HG02763 (cell line): ENCODE data around the gene TTC39C.

Experiments
- ATAC-seq: cut with Tn5 transposase; IDR thresholded peaks from one replicate; pipeline ENCODE4 v1.9.1; 2021; ENCODE audit warnings: mild to moderate bottlenecking, moderate library complexity; ENCODE audit not compliant: unreplicated experiment

The TTC39C gene

DNA sequence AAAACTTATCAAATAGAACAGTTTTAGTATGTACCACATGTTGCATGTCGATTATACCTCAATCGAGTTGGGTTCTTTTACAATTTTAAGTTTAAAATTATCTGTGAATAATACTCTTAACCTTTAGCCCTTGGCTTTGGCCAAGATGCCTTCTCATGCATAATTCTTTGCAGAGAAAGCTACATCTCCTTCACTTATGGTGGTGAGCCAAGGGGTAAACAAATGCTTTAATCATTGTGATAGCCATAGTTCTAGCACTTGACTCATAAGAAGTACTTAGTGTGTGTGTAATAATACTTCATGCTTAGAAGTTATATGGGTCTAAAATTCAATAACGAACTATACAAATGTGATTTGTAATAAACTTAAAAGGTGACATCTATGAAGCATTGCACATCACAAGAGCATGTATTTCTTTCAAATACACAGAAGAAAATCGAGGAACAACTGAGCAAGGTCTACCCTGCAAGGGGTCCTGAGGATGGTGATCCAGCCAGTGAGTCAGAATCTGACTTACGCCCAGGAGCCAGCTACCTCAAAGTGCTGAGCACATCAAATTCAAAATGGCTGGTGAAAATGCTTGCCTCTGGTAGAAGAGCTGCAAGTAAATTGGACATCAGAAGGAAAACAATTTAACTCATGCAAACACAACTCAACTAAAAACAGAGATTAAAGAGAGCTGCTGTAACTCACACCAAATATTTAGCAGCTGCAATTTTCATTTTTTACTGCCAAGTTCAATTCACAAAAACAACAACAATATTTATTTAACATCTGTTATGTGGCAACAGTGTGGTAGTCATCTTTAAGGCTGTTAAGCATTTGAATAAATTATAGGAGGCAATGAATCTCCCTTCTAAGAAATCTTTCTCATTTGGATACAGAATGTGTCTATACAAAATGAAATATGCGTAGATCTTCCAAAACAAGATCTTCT is 23.8 kb upstream of the TTC39C start:
- ATAC-seq: no peak

DNA sequence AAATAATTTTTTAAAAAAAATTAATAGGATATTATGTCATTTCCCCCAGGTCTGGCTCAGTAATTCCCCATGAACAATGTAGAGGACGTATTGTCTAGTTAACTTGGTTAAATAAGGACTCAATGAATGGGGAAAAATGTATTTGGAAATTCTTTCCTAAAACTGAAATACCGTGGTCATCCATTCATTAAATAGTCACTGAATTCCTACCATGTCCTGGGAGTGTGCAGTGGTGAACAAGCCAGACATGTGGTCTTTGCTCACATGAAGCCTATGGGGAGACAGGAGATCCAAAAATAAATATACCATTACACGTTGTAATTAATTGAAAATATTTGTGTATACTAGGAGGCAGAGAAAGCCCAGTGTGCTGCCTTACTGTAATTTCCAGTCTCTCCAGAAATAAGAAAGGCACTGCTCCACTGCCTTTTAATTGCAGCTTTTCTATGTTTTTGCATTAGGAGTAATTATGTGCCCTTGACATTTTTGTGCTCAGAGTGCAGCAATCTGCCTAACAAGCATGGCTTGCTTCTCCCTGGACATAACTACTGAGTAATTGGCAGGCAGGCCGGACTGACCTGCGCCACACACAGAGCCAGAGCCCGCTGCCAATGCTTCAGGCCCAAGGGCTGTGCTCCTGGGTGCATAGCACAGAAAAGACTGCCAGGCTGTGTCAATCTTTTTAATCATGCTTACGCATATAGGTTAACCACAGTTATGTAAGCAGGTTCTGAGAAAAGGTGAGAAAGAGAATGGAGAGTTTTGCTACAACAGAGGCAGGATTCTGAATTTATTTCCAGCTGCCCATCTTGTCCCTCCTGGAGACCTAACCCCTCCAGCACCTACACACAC is 22.2 kb upstream of the TTC39C start:
- ATAC-seq: no peak

DNA sequence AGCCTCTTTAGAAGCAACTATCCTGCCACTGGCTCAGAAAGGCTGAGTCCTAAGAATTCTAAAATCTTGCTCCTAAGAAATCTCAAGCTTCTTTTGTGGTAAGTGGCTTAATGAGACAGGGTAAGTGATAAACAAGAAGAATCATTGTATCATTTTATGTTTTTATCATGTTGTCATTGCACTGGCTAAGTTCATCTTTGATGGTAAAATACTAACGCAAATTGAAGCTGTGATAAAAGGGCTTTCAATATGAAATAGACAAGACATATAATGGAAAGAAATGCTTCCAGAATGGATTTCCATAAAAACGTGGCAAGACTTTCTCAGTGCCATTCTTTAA is 21.6 kb upstream of the TTC39C start:
- no peak for ATAC-seq

DNA sequence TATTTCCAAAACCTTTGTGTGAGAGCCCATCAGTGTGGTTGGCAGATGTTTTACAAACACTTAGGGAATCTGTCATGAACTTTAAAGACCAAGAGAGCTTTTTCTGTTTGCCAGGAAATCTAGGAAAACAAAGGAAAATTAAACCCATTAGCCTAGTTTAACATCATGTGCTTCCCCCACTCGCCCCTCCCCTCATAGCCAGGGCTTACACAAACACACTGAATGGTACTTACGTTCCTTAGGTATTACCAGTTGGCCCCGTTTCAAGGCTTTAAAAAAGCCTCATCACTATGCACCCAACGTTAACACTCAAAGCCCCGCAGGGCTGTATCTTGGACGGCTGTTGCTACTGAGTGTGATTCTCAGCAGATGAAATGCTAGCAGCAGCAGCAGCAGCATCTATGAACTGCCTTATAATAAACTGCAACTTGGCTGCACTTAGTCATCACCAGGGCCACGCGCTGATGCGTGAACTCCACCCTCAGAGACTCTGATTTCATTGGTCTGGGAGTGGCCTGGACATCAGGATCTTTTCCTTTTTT is 20.1 kb upstream of the TTC39C start:
- ATAC-seq: no peak

DNA sequence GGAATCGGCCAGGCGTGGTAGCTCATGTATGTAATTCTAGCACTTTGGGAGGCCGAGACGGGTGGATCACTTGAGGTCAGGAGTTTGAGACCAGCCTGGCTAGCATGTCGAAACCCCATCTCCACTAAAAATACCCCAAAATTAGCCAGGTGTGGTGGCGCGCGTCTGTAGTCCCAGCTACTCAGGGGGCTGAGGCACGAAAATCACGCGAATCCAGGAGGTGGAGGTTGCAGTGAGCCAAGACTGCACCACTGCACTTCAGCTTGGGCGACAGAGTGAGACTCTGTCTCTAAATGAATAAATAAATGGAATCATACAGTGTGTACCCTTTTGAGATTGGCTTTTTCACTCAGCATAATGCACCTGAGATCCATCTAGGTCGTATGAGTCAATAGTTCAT is 19.4 kb upstream of the TTC39C start:
- no peak for ATAC-seq

DNA sequence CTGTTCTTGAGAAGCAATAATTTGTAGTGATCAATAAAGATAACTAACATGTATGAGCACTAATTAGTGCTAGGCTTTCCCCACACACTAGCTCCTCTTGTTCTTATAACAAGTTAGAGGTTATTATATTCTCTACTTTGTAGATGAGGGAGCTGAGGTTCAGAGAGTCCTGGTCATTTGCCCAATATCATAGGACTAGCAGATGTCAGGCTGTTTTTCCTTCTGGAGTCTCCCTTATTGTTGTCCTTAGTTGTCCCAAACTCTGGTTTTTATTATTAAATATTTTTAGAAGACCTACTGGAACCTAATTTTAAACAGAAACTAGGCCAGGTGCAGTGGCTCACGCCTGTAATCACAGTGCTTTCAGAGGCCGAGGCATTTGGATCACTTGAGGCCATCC is 16.5 kb upstream of the TTC39C start:
- ATAC-seq: no peak

DNA sequence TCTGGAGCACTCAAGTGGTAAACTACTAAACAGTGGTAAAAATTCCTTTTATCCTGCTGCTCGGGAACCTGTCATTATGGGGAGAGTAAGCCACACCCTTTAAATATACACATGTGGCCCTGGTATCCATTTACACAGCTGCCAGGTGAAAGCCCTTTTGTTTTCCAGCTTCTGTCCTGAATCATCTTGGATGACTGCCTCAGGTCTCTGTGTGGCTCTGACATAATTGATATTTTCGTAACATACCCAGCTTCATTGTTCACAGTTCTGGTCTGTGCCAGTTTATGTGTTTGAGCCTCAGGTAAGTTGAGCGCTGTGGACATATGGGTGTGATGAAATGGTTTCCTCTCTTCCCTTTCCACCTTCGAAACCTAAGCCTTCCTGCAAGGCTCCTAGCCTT is 15.7 kb upstream of the TTC39C start:
- no peak for ATAC-seq

DNA sequence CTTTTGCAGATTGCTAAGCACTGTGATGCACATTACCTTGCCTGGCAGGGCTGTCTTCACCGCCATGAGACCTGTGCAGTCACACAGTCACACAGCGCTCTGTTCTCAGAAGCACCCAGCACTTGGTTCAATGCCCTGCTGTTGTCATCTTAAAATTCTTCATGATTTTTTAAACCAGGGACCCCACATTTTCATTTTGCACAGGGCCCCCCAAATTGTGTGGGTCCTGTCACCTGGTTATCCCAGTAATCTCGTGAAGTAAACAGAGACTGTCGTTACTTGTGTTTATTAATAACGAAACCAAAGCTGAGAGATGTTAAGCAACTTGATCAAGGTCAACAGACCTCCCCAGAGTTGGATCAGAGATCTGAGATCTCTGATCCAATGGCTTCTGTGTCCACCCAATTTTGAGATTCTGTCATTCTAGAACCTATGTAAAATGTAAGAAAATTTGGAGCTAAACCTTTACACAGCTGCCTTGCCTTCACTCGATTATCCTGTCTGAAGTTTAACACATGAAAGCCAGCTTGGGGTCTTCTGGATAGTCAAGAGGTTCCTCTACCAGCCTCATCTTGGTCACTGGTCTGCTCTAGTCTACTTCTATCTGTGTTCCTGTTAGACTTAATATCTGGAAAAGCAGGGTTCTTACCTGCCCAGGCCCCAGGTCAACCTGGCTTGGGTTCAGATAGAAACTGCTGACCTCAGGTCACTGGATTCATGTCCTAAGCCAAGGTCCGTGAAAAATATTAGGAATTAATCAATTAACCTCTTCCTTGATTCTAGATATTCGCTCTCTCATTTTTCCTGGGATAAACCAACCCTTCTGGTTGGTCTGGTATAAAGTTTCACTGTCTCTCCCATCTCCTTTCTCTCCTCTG is 13.7 kb upstream of the TTC39C start:
- ATAC-seq: no peak

DNA sequence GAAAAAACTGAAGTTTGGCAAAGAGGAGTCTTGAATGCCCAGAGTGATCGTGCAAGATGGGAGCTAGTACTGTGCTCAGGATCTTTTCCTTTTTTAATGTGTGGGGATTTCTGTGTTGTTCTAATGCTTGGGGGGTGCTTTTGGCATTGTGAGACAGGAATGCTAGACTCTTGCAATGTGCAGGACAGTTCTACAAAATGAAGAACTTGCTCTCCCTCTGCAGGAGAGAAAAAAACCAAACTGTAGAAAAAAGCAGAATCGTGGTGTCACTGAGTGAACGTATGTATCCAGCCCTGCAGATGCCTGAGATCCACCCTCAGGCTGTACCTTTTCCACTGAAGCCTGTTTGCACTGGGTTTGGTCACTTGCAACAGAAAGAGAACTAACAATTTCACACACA is 12.1 kb upstream of the TTC39C start:
- no peak for ATAC-seq

DNA sequence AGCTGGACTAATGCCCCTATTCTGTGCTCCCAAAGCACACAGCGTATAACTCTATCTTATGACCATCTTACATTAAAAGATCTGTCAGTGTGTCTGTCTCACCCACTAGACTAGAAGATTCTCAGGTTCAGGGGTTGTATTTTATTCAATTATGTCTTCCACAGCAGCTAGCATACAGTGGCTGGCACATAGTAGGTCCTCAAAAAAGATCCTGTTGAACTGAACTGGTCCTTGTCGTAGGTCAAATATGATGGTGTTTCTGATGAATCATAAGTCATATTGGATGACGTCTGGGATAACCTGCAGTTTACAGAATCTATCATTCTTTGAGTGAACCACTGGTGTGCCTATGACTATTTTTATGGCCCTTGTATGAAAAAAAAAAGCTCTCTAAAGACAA is 11.3 kb upstream of the TTC39C start:
- no peak for ATAC-seq

DNA sequence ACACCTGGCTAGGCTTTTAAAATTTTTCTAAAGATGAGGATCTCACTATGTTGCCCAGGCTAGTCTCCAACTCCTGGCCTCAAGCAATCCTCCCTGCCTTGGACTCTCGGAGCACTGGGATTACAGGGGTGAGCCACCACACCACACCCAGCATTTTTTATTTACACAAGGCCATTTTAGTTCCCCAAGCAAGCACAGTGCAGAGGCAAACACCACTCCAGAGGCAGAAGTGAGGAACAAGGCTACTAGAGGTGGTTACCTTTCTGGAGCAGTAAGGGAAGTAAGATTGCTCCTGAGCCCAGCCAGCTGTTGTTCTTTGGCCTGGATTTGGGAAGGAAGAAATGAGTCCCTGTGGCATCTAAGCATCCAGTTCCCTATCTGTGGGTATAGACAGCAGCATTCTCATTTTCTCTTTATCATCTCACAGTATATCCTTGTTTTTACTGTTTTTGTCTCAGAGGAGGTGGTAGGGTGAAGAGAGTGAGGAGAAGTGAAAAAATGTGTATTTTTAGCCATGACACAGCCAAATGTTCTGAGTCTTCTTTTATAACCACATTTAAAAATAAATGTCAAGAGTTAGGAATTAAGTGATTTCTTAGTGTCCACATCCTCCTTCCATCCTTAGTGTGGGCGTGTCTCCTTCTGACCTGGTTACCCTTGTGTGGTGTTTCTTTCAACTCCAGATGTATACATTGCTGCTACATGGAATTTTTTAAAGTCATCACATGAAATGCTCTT is 10.5 kb upstream of the TTC39C start:
- no peak for ATAC-seq

DNA sequence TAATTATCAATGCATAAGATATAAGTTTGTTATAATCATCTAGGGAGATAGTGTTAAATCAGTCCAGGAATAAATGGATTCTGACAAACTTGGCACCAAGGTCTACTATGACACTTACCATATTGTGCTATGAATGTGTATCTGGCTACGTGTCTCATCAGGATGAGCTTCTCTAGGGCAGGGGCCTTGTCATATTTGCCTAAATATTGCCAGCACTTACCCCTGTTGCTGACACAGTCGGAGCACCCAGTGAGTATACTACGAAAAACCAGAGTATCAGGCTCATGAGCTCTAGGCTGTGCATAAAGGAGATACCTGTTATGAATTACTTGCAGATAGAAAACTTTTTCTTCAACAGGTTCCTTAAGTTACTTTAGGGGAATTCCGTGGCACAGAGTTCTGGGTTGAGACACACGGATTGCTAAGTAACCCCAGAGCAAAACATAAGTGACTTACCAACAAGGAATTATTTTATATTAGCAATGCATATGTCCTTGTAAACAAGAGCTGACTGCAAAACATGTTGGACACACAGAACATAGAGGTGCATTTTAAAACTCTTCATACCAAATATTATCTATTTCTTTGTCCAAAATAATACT is 7.7 kb upstream of the TTC39C start:
- ATAC-seq: no peak

DNA sequence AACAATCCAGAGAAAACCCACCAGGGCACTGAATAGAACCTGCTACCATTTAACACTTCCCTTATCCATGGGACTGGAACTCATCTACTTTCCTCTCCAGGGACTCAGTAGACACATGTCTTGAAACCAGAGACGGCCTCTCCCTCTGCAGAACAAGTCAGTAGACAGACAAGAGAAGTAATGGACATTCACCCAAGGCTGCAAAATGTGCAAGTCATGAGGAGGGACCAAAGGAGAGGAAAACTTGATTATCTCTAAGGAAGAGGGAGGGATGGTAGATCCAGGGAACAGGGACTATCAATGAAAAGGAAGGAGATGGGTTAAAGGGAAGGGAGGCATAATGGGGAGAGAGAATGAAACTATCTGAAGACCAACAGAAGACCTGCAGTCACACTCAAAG is 5.3 kb upstream of the TTC39C start:
- ATAC-seq: no peak

DNA sequence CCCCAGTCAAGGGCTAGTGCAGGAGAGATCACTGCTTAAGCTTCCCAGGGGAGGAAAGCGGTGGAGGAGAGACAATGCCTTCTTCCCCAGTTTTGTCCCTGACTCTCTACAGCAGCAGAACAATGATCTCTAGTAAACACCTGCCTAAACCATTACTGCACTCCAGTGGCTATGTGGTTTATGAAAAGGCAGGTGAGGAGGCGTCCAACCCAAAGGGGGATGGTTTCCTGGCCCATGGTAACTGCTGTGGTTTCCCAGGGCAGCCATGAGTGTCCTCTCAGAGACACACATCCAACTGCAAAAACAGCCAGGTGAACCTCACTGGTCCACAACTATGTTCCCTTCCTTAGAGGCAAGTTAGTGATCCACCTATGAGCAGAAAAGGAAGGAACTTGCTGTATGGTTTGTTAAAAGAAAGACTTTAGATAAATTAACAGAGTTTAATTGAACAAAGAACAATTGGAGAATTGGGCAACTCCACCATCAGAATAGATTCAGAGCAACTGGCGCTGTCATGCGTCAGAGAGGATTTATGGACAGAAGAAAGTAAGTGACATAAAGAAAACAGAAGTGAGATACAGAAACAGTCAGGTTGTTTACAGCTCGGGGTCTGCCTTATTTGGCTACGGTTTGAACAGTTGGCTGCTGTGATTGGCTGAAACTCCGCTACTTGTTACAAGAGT is 4.8 kb upstream of the TTC39C start:
- ATAC-seq: peak; percentile 50

DNA sequence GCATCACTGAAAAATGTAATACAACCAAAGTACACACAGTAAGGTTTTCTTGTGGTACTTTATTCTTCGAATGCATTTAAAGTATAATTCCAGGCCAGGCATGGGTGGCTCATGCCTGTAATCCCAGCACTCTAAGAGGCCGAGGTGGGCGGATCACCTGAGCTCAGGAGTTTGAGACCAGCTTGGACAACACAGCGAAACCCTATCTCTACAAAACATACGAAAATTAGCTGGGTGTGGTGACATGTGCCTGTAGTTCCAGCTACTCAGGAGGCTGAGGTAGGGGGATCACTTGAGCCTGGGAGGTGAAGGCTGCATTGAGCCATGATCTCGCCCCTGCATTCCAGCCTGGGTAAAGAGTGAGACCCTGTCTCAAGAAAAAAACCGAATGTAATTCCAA is 3.9 kb upstream of the TTC39C start:
- no peak for ATAC-seq

DNA sequence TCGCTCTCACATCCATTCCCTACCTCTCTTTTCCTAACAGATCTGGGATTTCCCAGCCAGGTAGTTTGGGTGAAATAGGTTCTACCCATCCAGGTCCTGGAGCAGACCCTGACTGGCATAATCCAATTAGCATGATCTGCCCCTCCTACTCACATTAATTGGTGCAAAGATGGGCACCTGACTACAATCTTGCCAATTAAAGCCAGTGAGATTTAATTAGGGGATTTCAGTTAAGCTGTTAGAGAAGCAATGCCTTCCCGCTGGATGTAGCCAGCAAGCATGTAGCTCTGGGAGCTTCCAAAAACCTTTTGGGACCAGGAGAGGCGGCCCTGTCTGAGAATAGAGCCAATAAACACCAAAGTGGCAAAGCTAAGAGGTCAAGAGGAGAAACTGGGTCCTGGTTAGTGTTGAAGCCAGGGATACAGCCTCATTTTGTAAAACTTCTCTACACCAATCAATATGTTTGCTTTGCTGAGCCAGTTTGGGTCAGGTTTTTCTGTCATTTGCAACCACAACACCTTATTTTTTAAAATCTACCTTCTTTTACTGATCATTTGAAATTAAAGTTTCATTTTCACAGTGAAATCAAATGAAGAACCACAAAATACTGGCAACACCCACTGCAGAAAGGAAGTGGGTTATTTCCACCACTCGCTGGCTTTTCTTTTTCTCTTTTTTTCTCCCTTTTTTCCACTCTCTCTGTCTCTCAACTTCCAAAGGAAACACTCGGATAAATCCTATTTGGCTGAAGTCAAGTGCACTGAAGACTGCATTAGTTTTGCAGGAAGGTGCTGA is 3.2 kb upstream of the TTC39C start:
- no peak for ATAC-seq

DNA sequence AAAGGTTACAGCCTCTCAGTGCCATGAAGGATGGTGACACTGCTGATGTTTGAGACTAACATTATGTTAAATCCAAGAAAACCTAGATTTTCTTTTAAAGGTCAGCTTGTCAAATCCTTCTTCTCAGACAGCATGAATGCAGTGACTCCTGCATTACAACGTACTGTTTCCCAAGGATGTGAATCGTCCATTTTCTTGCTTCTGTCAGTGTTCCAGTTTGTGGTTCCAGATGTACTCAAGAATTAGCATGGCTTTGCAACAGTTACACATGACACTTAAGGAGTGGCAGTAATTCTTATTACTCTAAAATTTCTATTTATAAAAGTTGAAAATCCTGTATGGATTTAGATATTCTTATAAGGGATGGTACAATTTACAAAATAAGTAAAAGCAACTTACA is 1.5 kb upstream of the TTC39C start:
- no peak for ATAC-seq

DNA sequence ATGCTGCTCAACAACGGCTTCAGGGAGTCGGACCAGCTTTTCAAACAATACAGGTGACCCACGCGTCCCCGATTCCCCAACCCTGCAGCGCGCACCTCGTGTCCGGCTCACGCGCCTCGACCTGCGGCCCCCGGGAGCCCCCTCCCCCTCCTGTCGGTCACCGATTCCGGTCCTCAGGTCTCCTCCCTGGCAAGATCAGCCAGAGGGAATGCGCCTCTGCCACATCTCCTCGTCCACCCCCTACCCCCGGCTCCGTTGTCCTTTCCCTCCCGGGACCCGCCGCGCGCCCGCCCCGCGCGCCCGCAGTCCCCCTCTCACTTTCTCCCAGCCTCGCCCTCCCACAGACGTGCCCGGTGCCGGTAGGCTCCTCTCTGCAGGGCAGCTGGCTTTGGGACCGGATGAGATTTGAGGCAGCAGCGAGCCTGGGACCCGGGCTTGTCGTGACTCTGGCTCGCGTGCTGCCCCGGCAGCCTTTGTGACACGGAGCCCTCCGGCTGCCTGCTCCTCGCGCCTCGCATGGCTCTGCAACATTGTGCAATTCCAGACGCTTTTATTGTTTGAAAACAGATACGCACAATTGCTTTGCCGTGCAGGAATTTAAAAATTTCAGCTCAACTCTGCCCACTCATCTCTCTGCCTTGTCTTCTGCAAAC is 558 bp downstream of the TTC39C start:
- no peak for ATAC-seq
